ENCODE data around the gene ATF7IP2.

Gene ATF7IP2

GRCh38 chr16:10387188-10387617 is 1.3 kb downstream of the ATF7IP2 start:
- DNase-seq (ENCODE audit: extremely low read depth, low read depth) = no peak
- no peak for TF ChIP-seq CTCF (IDR thresholded peaks at IDR 0.05; ENCODE audit: low read depth, low read length)

- DNase-seq (ENCODE audit: extremely low read depth, low read depth) = no peak
- no peak for TF ChIP-seq CTCF (IDR thresholded peaks at IDR 0.05; ENCODE audit: low read depth, low read length)
Observed at GRCh38 chr16:10388988-10389387, 3.1 kb downstream of the ATF7IP2 start.

DNA sequence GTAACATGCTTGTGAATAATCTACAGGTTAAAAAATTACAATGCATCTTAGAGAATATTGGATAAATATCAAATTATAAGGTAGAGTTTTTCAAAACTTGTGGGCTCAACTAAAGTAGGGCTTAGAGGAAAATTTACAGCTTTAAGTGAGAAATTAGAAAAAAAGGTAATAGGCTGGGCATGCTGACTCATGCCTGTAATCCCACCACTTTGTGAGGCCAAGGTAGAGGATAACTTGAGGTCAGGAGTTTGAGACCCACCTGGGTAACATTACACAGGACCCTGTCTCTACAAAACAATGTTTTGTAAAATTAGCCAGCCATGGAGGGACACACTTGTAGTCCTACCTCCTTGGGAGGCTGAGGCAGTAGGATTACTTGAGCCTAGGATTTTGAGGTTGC is 4.5 kb downstream of the ATF7IP2 start:
- TF ChIP-seq CTCF (IDR thresholded peaks at IDR 0.05; ENCODE audit: low read depth, low read length) = no peak
- DNase-seq (ENCODE audit: extremely low read depth, low read depth) = no peak

- DNase-seq (ENCODE audit: extremely low read depth, low read depth) = no peak
- TF ChIP-seq CTCF (IDR thresholded peaks at IDR 0.05; ENCODE audit: low read depth, low read length) = no peak
Observed at GRCh38 chr16:10390867-10391266, 5.0 kb downstream of the ATF7IP2 start.

DNA sequence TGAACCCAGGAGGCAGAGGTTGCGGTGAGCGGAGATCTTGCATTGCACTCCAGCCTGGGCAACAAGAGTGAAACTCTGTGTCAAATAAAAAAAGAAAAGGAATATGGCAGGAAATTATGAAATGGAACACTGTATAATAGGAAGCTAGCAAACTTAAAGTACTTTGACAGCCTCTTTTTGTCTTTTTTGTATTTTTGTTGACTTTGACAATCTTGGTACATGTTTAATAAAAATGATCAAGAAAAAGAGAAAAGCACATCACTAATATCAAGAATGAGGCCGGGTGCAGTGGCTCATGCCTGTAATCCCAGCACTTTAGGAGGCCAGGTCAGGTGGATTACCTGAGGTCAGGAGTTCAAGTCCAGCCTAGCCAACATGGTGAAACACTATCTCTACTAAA is 5.5 kb downstream of the ATF7IP2 start:
- no peak for TF ChIP-seq CTCF (IDR thresholded peaks at IDR 0.05; ENCODE audit: low read depth, low read length)
- DNase-seq (ENCODE audit: extremely low read depth, low read depth) = no peak

DNA sequence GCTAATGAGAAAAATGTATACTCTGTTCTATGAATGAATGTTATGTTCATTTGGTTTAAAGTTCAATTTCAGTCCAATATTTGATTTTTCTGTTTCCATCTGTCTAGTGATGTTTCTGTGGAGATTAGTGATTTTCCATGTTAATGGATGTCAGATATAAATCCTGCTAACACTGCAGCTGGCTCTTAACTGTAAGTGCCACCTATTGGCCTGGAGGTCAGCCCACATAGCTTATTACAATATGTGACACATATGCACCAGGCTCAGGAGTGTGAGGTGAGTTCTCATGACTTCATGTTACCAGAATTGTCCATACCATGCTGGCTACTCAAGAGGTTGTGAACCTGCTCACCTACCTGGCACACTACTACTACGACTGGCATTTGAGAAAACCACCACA is 17.1 kb downstream of the ATF7IP2 start:
- no peak for DNase-seq (ENCODE audit: extremely low read depth, low read depth)
- TF ChIP-seq CTCF (IDR thresholded peaks at IDR 0.05; ENCODE audit: low read depth, low read length) = no peak

DNA sequence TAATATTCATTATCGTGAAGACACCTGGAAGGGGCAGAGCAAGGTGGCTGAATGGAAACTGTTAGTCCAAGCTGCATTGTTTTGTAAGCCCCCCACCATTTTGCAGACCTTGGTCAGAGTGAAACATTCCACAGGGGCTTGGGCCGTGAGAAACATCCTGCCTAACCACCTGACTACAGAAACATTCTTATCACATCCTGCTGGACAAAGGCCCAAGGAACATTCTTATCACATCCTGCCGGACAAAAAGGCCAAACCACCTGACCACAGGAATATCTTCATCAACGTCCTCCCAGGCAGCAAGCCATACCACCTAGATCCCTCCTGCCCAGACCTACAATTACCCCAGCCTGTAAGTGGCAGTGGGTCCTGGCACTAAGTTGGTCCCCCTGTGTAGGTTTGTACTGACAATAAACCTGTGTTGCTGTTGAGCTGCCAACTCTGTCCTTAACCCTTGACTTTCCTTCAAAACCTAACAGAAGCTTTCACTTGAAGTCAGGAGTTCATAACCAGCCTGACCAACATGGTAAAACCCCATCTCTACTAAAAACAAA is 19.6 kb downstream of the ATF7IP2 start:
- no peak for DNase-seq (ENCODE audit: extremely low read depth, low read depth)
- TF ChIP-seq CTCF (IDR thresholded peaks at IDR 0.05; ENCODE audit: low read depth, low read length) = no peak
